ENCODE measurements around the gene TMEM94. TPM values are rescaled to one million over a fixed set of nuclear protein-coding genes. Genes with fewer than 3 reads are reported as not detected.

Gene TMEM94
- total RNA-seq, 1 experiment from 2014 or later: 55.6 TPM

GRCh38 chr17:75524269-75524969, 68.0 kb downstream of the TMEM94 start:
- peaks cover 28% of the 10 kb centered on the region for H3K36me3 ChIP-seq

GRCh38 chr17:75524970-75525805, 68.8 kb downstream of the TMEM94 start, which contains the start of gene LLGL2:
TSS of gene LLGL2 (plus strand) at chr17:75525697. CDS start at chr17:75543427, 17,730 bp downstream.
- no peaks in the 10 kb centered on the region for H3K9me3 ChIP-seq (replicated peaks)
- no peaks in the 10 kb centered on the region for H3K27me3 ChIP-seq
- no peak for DNase-seq
- H3K4me3 ChIP-seq: no peak within 1 kb of the TSS
- no peak within 1 kb of the TSS for H3K27ac ChIP-seq
- H3K36me3 ChIP-seq: peaks cover 21% of the 10 kb centered on the region
- no peaks in the 10 kb centered on the region for H3K4me1 ChIP-seq

More at GRCh38 chr17:75524269-75524969, 68.0 kb downstream of the TMEM94 start:
- no peak for DNase-seq
- Histone ChIP-seq H3K27ac (no peak overlapping the region), H3K4me1 (no peaks in the 10 kb centered on the region), H3K4me3 (no peak overlapping the region), H3K9me3 (replicated peaks) (no peaks in the 10 kb centered on the region), H3K27me3 (no peaks in the 10 kb centered on the region)

GRCh38 chr17:75525806-75526554, 69.5 kb downstream of the TMEM94 start:
- no peak for DNase-seq
- Histone ChIP-seq H3K27ac (no peak overlapping the region), H3K4me3 (no peak overlapping the region), H3K9me3 (replicated peaks) (no peaks in the 10 kb centered on the region), H3K27me3 (no peaks in the 10 kb centered on the region), H3K36me3 (peaks cover 21% of the 10 kb centered on the region), H3K4me1 (peaks cover under 1% of the 10 kb centered on the region; the same call in 1 of the 2 replicates)

GRCh38 chr17:75526555-75527270, 70.3 kb downstream of the TMEM94 start:
- no peak overlapping the region for H3K27ac ChIP-seq
- peaks cover 21% of the 10 kb centered on the region for H3K36me3 ChIP-seq
- H3K9me3 ChIP-seq (replicated peaks): no peaks in the 10 kb centered on the region
- H3K4me3 ChIP-seq: no peak overlapping the region
- no peak for DNase-seq
- H3K4me1 ChIP-seq: peaks cover 4% of the 10 kb centered on the region; the same call in 1 of the 2 replicates
- no peaks in the 10 kb centered on the region for H3K27me3 ChIP-seq

- Histone ChIP-seq H3K4me1 (peaks cover 9% of the 10 kb centered on the region; the same call in 1 of the 2 replicates), H3K4me3 (no peak overlapping the region), H3K9me3 (replicated peaks) (no peaks in the 10 kb centered on the region), H3K27ac (no peak overlapping the region), H3K36me3 (no peaks in the 10 kb centered on the region), H3K27me3 (no peaks in the 10 kb centered on the region; the same call in none of the 2 replicates)
- DNase-seq: peak in 1 of 2 experiments; percentile 33
Observed at GRCh38 chr17:75530837-75531720, 74.6 kb downstream of the TMEM94 start.

- Histone ChIP-seq H3K36me3 (no peaks in the 10 kb centered on the region), H3K27ac (no peak overlapping the region), H3K27me3 (peaks cover 6% of the 10 kb centered on the region), H3K4me1 (peaks cover 9% of the 10 kb centered on the region; the same call in 1 of the 2 replicates), H3K4me3 (no peak overlapping the region), H3K9me3 (replicated peaks) (no peaks in the 10 kb centered on the region)
- no peak for DNase-seq
Observed at GRCh38 chr17:75531721-75532072, 75.3 kb downstream of the TMEM94 start.

- H3K4me3 ChIP-seq: no peak overlapping the region
- H3K36me3 ChIP-seq: no peaks in the 10 kb centered on the region
- DNase-seq: peak in 1 of 2 experiments; percentile 26
- peaks cover 9% of the 10 kb centered on the region; the same call in 1 of the 2 replicates for H3K4me1 ChIP-seq
- H3K27ac ChIP-seq: no peak overlapping the region
- H3K9me3 ChIP-seq (replicated peaks): no peaks in the 10 kb centered on the region
- H3K27me3 ChIP-seq: peaks cover 18% of the 10 kb centered on the region
Observed at GRCh38 chr17:75535119-75535537, 78.7 kb downstream of the TMEM94 start.

- H3K36me3 ChIP-seq: no peaks in the 10 kb centered on the region
- H3K4me3 ChIP-seq: no peak overlapping the region
- peaks cover 9% of the 10 kb centered on the region; the same call in 1 of the 2 replicates for H3K4me1 ChIP-seq
- H3K27ac ChIP-seq: no peak overlapping the region
- no peak for DNase-seq
- H3K27me3 ChIP-seq: peaks cover 21% of the 10 kb centered on the region
- no peaks in the 10 kb centered on the region for H3K9me3 ChIP-seq (replicated peaks)
Observed at GRCh38 chr17:75535871-75536270, 79.4 kb downstream of the TMEM94 start.

GRCh38 chr17:75536366-75536765, 79.9 kb downstream of the TMEM94 start:
- Histone ChIP-seq H3K27me3 (peaks cover 24% of the 10 kb centered on the region), H3K9me3 (replicated peaks) (no peaks in the 10 kb centered on the region), H3K4me3 (no peak overlapping the region), H3K27ac (no peak overlapping the region), H3K4me1 (0 out of 2 replicates have a peak, but pooled peaks cover 5% of the 10 kb centered on the region), H3K36me3 (no peaks in the 10 kb centered on the region)
- no peak for DNase-seq

GRCh38 chr17:75539967-75540729, 83.7 kb downstream of the TMEM94 start:
- H3K4me1 ChIP-seq: 0 out of 2 replicates have a peak, but pooled peaks cover 2% of the 10 kb centered on the region
- no peak overlapping the region for H3K27ac ChIP-seq
- no peak for DNase-seq
- no peaks in the 10 kb centered on the region for H3K36me3 ChIP-seq
- no peak overlapping the region for H3K4me3 ChIP-seq
- no peaks in the 10 kb centered on the region for H3K9me3 ChIP-seq (replicated peaks)
- H3K27me3 ChIP-seq: peaks cover 50% of the 10 kb centered on the region

GRCh38 chr17:75540923-75541503, 84.6 kb downstream of the TMEM94 start:
- no peak for DNase-seq
- Histone ChIP-seq H3K27ac (no peak overlapping the region), H3K9me3 (replicated peaks) (no peaks in the 10 kb centered on the region), H3K27me3 (peaks cover 59% of the 10 kb centered on the region), H3K4me1 (no peaks in the 10 kb centered on the region), H3K36me3 (no peaks in the 10 kb centered on the region), H3K4me3 (no peak overlapping the region)

GRCh38 chr17:75542229-75542628, 85.8 kb downstream of the TMEM94 start:
- H3K4me1 ChIP-seq: no peaks in the 10 kb centered on the region
- peaks cover 50% of the 10 kb centered on the region for H3K27me3 ChIP-seq
- no peaks in the 10 kb centered on the region for H3K36me3 ChIP-seq
- no peaks in the 10 kb centered on the region for H3K9me3 ChIP-seq (replicated peaks)
- H3K4me3 ChIP-seq: no peak overlapping the region
- no peak overlapping the region for H3K27ac ChIP-seq
- no peak for DNase-seq
